ENCODE results near the gene OGA. TPM values are rescaled to one million over a fixed set of nuclear protein-coding genes. Genes with fewer than 3 reads are reported as not detected.

The OGA gene
- total and polyA plus RNA-seq, 9 of the 15 experiments (the other 6 are each of a cell fraction or from before 2014, with no cell fraction given), result 13.5 to 73.5 (median 59.5) TPM

DNA sequence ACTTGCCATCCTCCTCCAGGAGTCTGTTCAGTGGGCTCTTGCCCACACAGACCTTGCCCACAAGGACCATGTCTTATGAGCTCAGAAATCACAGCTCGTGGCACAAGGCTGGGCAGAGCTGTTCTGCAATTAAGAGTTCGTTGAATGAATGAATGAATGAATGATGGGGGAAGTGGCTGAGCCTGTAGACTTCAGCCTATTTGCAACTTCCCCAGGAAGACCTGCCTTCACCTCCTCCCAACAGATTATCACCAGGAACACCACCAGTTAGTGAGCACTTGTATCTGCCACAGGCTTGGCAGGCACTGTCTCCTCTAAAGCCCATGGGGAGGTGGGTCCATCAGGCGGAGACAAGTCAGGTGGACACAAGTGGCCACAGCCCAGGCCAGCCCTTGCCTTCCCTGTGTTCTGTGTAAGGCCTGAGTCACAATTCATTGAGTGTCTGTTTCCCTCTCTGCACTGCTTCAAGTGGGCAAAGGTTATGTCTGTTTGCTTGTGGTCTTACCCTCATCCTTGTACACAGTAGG lies 40.6 kb downstream of the OGA start:
- ATAC-seq, result no peak
- no peak overlapping the region for H3K4me3 ChIP-seq
- H3K79me2 ChIP-seq (ENCODE audit: control insufficient read depth, insufficient read depth, low read length), result peaks cover 16% of the 10 kb centered on the region
- no peaks in the 10 kb centered on the region for H3K9me1 ChIP-seq (ENCODE audit: control insufficient read depth, insufficient read depth, low read length)
- CTCF ChIA-PET (ENCODE audit: low intra/inter-chr PET ratio), result no interaction called here
- FAIRE-seq, result no peak
- H2AFZ ChIP-seq (ENCODE audit: low read depth, low read length), result no peak overlapping the region
- peaks cover 14 to 56% of the 10 kb centered on the region in 2 experiments for H3K4me1 ChIP-seq (replicated peaks in 1 of 2; ENCODE audit: control insufficient read depth in 2 of 2, insufficient read depth in 2 of 2, low read length in 2 of 2)
- intact Hi-C loops (cut with micrococcal nuclease) (no loop called here), in situ Hi-C loops (cut with MboI) (no loop called here)
- POLR2A ChIA-PET, result no interaction called here
- no peak overlapping the region for H3K4me2 ChIP-seq (ENCODE audit: insufficient read depth, low read length)
- no TSS peak for BruUV-seq (replicated peaks)
- TF ChIP-seq ZNF445 (CRISPR knock-in tag; IDR thresholded peaks at IDR 0.05; ENCODE audit: low read depth), result no peak
- peak; percentile 46; the same call in 1 of the 2 replicates for TF ChIP-seq ZNF24 (IDR thresholded peaks at IDR 0.05)
- H3K9me3 ChIP-seq (replicated peaks; ENCODE audit: control insufficient read depth, insufficient read depth, low read depth, low read length), result no peaks in the 10 kb centered on the region
- H3K36me3 ChIP-seq (ENCODE audit: control insufficient read depth, insufficient read depth, low read length), result peaks cover 21% of the 10 kb centered on the region; the same call in 2 of the 3 replicates
- H3K27ac ChIP-seq (ENCODE audit: extremely low read depth, low read depth, low read length), result no peak overlapping the region
- H3K27me3 ChIP-seq (ENCODE audit: control insufficient read depth in 2 of 2, insufficient read depth in 2 of 2, low read length in 2 of 2), result 0 out of 5 replicates have a peak, but pooled peaks cover 0 to 3% of the 10 kb centered on the region in 2 experiments
- no peak overlapping the region for H3K9ac ChIP-seq (ENCODE audit: insufficient read depth in 1 of 2, low read depth in 2 of 2, low read length in 2 of 2)
- DNase-seq (ENCODE audit: extremely low read depth in 1 of 4, low spot score in 3 of 4), result no peak
- 76% methylated on average over 3 of the region's 3 CpGs for WGBS (ENCODE audit: insufficient coverage, low coverage, missing lambda C conversion rate)
- peaks cover 11% of the 10 kb centered on the region for H4K20me1 ChIP-seq (replicated peaks; ENCODE audit: control insufficient read depth, insufficient read depth, low read length)

DNA sequence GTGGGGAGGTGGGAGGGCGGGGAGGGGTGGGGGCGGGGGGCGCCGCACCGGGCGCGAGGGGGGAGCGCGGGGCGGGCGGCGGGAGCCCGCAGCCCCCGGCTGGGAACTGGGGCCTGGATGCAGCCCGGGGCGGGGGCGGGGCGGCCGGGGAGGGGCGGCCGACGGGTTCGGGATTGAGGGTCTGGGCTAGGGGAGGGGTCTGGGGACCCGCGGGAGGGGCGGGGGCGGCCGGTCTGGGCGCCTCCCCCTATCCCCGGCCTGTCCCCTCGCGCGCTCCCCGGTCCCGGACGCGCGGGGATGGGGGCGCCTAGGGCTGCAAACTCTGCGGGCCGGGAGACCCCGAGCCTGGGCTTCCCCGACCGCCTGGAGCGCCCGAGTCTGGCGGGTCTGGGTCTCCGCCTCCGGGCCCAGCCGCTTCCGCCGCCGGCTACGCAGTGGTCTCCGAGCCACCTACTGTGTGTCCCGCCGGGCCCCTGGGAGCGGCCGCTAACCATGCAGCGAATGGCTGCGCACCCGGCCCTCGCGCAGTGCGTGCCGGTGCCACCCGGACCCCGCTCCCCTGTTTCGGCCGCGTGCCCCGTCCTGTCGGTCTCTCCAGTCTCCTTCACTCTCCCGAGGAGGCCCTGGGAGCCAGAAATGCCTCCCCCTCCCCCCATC lies 42.0 kb downstream of the OGA start:
- Histone ChIP-seq H3K27me3 (ENCODE audit: control insufficient read depth in 2 of 2, insufficient read depth in 2 of 2, low read length in 2 of 2) (peaks cover 4 to 5% of the 10 kb centered on the region in 2 experiments; a peak in 1 of 5 replicates), H3K4me1 (replicated peaks in 1 of 2; ENCODE audit: control insufficient read depth in 2 of 2, insufficient read depth in 2 of 2, low read length in 2 of 2) (peaks cover 6 to 44% of the 10 kb centered on the region in 2 experiments), H2AFZ (ENCODE audit: low read depth, low read length) (no peak overlapping the region), H3K27ac (ENCODE audit: extremely low read depth, low read depth, low read length) (no peak overlapping the region), H3K9me3 (replicated peaks; ENCODE audit: control insufficient read depth, insufficient read depth, low read depth, low read length) (no peaks in the 10 kb centered on the region), H3K4me2 (ENCODE audit: insufficient read depth, low read length) (no peak overlapping the region), H3K4me3 (no peak overlapping the region), H3K9ac (ENCODE audit: insufficient read depth in 1 of 2, low read depth in 2 of 2, low read length in 2 of 2) (no peak overlapping the region), H4K20me1 (replicated peaks; ENCODE audit: control insufficient read depth, insufficient read depth, low read length) (peaks cover 11% of the 10 kb centered on the region), H3K36me3 (ENCODE audit: control insufficient read depth, insufficient read depth, low read length) (peaks cover 13% of the 10 kb centered on the region; the same call in 2 of the 3 replicates), H3K9me1 (ENCODE audit: control insufficient read depth, insufficient read depth, low read length) (no peaks in the 10 kb centered on the region), H3K79me2 (ENCODE audit: control insufficient read depth, insufficient read depth, low read length) (peaks cover 4% of the 10 kb centered on the region; the same call in 1 of the 3 replicates)
- FAIRE-seq (no peak), DNase-seq (ENCODE audit: extremely low read depth in 1 of 4, low spot score in 3 of 4) (no peak), ATAC-seq (no peak)
- ChIA-PET CTCF (ENCODE audit: low intra/inter-chr PET ratio) (no interaction called here), POLR2A (no interaction called here)
- intact Hi-C loops (cut with micrococcal nuclease), result no loop called here
- in situ Hi-C loops (cut with MboI), result no loop called here
- 97% methylated on average over 6 of the region's 74 CpGs for WGBS (ENCODE audit: insufficient coverage, low coverage, missing lambda C conversion rate)
- BruUV-seq (replicated peaks), result no TSS peak
- TF ChIP-seq, protein P1, sequence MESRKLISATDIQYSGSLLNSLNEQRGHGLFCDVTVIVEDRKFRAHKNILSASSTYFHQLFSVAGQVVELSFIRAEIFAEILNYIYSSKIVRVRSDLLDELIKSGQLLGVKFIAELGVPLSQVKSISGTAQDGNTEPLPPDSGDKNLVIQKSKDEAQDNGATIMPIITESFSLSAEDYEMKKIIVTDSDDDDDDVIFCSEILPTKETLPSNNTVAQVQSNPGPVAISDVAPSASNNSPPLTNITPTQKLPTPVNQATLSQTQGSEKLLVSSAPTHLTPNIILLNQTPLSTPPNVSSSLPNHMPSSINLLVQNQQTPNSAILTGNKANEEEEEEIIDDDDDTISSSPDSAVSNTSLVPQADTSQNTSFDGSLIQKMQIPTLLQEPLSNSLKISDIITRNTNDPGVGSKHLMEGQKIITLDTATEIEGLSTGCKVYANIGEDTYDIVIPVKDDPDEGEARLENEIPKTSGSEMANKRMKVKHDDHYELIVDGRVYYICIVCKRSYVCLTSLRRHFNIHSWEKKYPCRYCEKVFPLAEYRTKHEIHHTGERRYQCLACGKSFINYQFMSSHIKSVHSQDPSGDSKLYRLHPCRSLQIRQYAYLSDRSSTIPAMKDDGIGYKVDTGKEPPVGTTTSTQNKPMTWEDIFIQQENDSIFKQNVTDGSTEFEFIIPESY (CRISPR knock-in tag; IDR thresholded peaks at IDR 0.05), result peak; percentile 44; the same call in 1 of the 2 replicates
- no peak for TF ChIP-seq SRSF3 (IDR thresholded peaks at IDR 0.05; ENCODE audit: insufficient read depth, low read length)

Measured in K562 (cell line).